NAMALWA (cell line): ENCODE results near the gene SNX5.
A peak's percentile ranks its signal among the peaks of the same experiment; 100 is the strongest.

Source experiments
- DNase-seq: peaks from one replicate; pipeline ENCODE4 v3.0.0-alpha.2; 2015; ENCODE audit warnings: low spot score

Gene SNX5

DNA sequence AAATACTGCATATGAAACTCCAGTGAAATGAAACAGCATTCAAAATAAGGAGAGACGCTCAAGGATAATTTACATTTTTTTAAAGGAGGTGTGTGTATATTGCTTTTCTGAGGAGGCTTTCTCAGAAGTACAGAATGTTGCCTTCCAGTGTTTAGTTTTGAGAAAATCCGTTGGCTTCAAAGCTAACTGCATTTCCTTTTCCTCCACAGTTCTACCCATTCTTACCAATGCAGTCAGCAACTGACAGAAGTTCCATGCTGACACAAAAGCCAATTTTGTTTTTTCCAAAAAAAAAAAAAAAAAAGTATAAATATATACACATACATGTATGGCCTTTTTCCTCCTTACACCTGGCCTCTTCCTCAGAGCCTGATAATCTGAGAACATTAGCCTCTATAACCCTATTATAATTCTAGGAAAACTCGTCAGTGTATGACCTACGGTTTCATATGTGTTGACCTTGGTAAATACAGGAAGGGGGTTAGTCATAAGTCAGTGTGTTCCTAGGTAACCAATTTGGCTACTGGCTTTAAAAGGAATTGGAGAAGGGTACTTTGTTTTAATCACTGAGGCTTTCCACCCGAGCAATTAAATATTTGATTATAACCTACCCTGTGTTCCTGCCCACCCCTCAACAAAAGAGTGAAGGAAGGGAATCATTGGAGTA is 24.4 kb upstream of the SNX5 start:
- DNase-seq, result no peak

DNA sequence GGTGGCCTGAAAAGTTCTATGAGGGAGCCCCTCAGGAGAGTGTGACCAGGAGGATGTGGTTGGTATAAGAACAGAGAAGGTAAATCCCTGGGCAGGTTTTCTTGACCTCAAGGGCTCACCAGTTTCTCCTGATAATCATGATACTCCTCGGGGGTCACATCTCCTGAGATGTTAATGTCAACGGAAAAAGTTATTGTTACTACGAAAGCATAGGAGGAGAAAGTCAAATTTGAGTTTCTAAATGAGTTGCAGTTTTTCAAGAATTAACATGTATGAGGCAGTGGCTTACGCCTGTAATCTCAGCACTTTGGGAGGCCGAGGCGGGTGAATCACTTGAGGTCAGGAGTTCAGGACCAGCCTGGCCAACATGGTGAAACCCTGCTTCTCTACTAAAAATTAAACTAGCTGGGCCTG is 23.6 kb upstream of the SNX5 start:
- no peak for DNase-seq

DNA sequence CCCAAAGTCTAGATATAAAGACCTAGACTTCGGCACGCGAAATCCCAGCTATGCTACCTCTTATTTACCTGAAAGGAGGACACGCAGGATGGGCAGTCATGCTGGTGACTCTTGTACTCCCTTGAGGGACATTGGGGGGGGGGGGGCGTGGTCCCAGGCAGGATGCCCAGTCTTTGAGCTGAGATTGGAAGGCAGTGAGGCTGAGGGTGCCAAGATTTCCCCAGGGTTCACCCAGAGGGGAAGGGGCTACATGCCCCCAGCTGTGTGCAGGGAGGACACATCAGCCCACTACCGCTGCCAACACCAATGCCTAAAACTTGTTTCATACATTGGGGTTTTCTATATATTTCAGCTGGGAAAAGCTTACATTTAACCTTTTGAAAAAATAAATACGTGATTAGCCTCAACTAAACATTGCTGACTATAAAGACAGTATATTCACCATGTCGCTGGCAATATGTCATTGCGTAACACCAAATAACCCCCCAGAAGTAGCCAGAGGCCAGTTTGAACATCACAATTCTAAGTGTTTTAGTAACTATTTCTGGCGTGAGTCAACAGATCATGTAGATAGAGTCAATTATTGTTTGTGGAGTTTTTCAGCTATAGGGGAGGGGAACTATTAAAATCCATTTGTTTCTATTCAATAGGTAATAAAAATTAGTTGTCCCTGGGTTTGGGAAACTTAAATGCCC is 21.8 kb upstream of the SNX5 start:
- DNase-seq, result no peak

DNA sequence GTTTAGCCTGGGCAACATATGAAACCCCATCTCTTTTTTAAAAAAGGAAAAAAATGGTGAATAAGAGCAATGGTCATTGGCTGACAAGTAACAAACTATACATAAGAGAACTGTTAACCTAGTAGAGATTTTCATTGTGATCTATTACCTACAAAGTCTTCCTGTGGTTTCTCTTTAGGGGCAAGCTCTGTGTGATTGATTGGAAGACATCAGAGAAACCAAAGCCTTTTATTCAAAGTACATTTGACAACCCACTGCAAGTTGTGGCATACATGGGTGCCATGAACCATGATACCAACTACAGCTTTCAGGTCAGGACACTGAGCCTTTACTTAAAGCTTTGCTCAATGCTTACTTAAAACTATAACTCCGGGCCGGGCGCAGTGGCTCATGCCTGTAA is 19.4 kb upstream of the SNX5 start:
- no peak for DNase-seq

DNA sequence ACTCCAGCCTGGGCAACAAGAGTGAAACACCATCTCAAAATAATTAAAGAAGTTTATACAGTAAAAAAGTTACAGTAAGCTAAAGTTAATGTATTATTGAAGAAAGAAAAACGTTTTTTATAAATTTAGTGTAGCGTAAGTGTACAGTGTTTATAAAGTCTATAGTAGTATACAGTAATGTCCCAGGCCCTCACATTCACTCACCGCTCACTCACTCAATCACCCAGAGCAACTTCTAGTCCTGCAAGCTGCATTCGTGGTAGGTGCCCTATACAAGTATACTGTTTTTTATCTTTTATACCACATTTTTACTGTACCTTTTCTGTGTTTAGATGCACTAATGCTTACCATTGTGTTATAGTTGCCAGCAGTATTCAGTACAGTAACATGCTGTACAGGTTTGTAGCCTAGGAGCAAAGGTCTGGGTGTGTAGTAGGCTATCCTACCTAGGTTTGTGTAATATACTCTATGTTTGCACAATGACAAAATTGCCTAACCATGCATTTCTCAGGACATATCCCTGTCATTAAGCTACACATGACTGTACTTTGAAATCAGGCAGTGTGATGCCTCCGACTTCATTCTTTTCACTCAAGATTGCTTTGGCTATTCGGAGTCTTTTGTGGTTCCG is 16.9 kb upstream of the SNX5 start:
- no peak for DNase-seq

DNA sequence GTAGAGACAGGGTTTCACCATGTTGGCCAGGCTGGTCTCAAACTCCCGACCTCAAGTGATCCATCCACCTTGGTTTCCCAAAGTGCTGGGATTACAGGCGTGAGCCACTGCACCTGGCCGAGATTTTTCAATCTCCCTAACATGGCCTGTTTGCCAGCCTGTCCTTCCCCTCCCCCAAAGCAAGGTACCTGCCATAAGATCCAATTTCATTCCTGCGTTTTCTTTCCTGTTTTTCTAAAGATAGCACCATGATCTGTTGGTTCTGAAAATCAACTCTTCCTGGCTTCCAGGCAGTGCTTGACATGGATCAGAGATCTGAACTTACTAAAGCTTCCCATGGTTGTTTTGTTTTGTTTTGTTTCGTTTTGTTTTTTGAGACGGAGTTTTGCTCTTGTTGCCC is 7.7 kb upstream of the SNX5 start:
- no peak for DNase-seq

DNA sequence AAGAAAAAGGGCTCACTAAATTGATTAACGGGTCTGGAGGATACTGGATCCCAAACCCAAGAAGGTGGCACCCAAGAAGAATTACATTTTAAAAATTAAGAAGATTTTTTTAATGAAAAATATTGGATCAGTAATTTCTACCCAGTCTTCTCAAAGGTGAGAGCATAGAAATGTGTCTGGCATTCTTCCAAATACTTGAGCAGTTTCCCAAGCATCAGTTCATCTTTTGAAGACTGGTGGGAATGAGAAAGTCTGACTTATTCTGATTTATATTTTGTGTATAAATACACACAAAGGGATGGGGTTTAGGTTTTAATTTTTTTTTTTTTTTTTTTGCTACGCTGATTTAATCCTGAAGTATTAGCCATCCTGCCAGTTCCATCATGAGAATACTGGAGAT is 3.5 kb upstream of the SNX5 start:
- DNase-seq, result peak; percentile 41

DNA sequence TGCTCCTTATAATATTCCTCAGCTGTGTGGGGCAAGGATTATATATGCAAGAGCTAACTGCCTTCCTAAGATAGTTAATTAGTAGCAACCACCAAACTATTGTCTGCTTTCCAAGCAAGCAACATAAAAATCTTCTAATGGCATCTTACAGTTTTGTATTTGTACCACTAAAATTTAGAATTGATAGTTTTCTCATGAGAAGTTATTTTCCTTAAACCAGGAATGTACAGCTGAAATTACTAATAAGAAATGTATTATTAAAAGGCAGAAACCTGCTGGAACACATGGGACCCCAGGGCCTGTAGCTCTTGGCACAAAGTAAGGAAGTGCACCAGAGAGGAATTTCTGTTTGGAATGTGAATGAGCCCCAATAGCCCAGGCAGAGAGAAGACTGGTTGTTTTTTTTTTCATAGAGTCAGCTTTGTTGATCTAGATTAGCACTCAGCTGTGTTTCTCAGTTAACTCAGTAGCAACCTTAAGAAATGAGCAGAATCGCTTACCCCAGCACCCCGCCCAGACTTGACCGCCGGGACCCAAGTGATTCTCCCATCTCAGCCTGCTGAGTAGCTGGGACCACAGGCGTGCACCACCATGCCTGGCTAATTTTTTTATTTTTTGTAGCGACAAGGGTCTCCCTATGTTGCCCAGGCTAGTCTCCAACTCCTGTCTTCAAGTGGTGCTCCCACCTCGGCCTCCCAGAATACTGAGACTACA is 2.9 kb upstream of the SNX5 start:
- peak; percentile 53 for DNase-seq

DNA sequence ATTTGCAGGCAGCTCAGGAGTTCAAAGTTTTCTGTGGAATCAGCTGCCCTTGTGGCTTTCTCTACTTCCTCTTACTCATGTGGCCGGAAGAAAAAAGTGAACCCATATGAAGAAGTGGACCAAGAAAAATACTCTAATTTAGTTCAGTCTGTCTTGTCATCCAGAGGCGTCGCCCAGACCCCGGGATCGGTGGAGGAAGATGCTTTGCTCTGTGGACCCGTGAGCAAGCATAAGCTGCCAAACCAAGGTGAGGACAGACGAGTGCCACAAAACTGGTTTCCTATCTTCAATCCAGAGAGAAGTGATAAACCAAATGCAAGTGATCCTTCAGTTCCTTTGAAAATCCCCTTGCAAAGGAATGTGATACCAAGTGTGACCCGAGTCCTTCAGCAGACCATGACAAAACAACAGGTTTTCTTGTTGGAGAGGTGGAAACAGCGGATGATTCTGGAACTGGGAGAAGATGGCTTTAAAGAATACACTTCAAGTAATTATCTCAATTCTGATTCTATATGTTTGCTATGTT is 1.4 kb upstream of the SNX5 start:
- DNase-seq, result peak; percentile 90

DNA sequence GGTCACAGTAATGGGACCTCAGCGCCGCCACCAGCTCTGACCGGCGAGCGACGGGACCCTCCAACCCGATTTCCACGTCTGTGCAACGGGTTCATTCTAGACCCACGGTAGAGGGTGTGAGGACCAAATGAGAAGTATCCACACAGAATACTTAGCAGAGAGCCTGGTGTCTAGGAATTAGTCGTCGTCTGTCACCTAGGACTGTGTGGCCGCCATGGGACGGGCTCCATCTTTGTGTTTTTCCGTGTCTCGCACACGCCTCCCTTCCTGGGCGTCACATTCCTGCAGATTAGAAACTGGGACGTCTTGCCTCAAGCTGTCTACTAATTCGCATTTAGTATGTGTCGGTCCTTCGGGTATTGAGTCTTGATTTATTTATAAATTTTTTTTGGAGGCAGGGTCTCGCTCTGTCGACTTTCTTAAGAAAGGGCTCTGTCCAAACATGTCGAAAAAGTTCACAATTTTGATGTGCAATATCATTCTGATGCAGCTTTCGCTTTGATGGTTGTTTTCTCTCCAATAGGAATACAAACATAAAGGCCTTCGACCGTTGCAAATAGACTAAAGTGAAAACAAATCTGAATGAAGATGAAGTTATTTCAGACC is 787 bp upstream of the SNX5 start:
- DNase-seq, result no peak

DNA sequence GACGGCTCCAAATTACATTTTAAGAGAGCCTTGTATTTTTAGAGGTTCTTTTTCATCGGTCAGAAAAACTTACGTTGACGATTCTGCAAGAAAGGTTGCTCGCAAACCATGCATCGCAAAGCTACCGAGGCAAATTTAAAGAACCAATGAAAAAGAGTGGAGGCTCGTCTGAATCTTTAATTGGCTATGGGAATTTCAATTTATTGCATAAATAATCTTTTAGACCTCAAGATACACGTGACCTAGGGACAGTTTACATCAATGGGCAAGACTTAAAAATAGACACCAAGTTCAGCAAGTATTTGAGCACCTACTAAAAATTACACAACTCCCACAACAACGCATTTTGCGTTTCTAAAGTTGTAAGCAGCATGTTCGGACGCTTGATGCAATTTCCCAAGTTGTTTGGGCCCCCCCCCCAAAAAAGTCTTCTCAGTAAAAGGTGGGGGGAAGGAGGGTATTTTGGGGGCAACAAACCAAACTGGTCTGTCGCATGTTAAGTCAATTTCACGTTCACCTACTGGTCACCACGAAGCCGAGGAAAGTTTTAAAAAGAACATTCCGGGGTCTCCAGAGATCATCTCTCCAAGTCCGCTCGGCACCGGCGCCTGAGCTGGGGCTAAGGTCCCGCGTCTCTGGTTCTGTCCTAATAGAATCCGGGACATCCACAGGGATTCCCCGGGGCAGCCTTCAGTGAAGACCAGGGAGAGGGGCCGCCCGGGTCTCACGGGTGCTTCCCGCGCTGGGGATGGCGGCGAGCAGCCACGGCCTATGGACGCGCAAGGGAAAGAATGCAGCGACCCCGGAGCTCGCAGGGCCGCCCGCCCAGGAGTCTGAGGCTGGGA is 851 bp downstream of the SNX5 start:
- peak; percentile 76 for DNase-seq

DNA sequence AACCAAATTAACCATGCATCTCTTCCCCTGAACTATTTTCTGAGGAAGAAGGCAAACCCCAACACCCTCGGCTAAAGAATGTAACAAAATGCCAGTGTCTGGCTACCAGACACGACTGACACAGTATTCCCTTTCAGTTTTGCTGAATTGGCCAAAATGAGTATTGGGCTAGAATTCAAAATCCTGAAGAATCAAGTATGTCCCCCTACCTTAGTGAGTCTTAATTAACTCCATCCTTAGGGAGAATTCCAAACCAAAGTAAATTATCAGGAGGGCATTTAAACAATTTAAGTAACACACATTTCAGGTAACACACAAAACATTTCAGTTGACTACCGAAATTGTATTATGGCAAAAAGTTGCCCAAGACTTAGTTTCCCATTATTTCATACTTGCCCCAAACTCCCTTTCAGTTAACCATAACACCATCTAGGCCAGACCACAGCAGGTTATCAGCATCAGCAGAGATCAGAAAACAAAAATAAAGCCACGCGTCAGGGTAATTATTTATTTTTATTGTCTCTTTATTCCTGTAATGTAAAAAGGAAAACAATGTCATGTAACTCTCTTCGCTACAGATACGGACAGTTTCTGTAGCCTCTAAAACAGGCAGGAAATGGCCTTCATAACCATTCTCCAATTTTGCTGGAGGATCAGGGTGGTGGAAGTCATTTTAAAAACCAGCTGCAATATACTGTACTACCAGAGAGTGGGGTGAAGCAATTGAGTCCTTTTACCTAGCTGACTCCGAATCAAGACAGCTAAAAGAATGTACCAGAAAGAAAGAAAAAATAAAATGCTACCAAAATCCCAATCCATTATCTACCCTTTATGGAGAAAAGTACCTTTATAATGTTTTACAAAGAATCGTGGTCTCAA is 1.9 kb downstream of the SNX5 start:
- peak; percentile 81 for DNase-seq

DNA sequence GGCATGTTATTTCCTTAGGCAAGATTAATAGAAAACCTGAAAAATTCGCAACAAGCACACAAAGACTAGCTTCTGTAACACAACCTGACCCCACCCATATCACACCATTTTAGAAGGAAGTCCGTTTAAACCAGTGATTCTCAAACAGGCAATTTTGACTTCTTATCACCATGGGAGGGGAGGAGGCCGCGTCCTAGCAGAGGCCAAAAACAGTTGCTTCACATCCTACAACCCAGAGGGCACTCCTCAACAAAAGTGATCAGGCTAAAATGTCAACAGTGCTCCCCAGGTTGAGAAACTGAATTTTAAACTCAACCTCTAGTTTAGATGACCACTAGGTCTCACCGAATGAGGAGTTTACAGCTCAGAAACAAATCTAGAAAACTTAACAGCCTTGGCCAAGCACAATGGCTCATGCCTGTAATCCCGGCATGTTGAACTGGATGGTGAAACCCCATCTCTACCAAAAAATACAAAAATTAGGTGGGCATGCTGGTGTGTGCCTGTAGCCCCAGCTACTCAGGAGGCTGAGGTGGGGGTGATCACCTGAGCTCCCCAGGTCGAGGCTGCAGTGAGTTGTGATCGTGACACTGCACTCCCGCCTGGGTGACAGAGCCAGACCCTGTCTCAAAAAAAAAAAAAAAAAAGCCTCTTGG is 3.4 kb downstream of the SNX5 start:
- no peak for DNase-seq

DNA sequence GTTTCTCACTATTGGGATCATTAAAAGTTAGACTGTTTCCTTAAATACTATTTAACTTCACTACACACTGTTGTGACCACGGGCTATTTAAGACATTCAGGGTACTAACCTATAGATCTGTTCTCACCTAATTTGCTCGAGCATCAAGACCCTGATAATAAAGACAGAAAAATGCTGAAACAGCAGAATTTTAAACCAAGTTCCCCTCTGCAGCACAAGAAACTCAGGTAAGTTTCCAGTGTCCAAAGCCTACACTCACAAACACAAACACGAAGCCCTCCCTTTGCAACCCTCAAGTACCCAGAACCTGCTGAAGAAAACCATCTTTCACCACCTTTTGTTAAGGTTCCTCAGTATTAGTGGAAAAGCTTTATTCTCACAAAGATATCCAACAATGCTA is 4.0 kb downstream of the SNX5 start:
- no peak for DNase-seq

DNA sequence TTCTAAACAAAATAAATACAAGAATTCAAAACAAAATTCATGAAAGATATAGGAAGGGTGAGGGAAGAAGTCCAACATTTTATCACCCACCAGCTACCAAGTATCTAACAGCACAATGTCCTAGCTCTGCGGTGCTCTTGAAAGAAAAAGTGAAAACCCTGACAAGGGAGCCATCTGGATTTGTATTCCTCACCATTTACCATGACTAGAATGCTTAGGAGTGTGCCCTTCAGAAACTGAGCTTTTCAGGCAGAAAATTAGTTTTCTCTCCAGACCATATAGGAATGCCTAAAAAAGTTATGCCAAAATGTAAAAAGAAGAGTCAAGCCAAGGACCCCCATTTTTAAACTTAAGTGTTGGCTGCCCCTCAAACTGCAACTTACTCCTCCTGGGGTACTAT is 4.5 kb downstream of the SNX5 start:
- no peak for DNase-seq

DNA sequence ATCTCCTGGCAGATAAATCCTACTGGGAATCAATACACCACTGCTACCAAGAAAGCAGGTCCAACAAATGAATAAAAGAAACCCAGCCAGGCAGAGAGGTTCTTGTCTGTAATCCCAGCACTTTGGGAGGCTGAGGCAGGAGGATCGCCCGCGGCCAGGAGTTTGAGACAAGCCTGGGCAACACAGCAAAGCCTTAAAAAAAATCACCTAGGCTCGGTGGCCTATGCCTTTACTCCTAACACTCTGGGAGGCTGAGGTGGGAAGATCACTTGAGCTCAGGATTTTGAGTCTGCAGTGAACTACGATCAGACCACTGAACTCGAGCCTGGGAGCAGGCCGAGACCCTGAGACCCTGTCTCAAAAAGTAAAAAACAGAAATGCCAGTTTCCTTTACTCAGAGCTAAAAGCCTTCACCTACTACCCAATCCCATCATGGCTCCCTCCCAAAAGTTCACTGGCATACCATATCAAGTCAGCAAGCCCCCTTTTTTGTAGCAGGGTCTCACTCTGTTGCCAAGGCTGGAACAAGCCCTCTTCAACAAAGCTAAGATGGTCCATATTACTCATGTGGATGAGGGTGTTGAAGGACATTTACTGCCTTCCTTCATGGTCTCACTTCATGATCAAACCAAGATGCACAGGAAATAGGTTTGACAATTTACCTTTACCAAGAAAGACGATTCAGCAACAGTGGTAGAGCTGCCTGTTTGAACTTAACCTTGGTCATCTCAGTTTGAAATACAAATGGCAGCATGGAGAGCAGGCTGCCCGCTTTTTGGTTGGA is 5.3 kb downstream of the SNX5 start:
- DNase-seq, result no peak

DNA sequence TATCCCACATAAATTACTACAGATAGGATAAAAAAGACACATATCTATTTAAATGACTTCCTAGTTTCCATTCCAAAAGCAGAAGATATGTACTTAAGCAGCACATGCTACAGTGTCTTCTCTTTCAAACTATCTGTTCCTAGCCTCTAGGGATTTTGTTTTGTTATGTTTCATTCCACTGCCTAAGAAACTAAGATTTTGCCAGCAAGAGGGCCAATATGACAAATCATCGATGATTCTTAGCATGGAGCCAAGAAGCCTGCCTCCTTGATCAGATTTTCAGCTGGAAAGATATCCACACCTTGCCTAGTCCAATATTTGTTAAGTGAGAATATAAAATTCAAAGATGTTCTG is 7.0 kb downstream of the SNX5 start:
- DNase-seq, result no peak

DNA sequence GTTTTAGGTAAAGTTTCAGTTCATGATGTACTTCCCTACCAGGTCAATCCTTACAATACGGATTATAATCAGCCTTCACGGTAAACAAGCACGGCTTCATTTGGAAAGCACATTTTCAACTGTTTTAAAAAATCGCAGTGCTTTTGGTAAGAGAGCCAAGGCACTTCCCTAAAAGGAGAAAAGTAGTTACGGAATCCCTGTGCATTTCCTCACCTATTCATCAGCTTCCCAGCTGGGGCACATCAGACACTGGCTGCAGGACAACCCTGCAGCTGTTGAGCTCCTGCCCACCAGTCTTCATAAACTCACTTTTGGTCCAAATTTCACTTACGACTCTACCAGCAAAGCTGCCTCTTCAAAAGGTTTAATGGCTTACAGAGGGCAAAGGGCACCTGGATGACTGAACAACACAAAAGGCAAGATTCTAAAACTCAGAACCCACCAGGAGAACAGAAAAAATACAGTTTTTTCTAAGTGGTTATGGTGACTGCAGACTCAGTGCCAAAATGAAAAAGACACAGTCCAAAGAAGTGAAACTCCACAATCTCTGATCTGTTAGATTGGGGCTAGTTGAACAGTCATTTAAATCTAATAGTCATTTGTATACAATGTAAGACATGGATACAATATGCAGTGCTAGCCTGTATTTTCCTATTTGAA is 7.5 kb downstream of the SNX5 start:
- no peak for DNase-seq
